Daoy (cell line): ENCODE results near the gene DCTD. TPM values are rescaled to one million over a fixed set of nuclear protein-coding genes. Genes with fewer than 3 reads are reported as not detected.

ENCODE experiments used
- DNase-seq: peaks from one replicate; pipeline ENCODE4 v3.0.0-alpha.2; 2015; ENCODE audit warnings: low read depth
- total RNA-seq: library from RNA; depleted of rRNA; stranded (reverse); fragments of >200 nt; shearing (Covaris generic); gene quantifications from 2 replicates; pipeline ENCODE4 v1.2.3, GENCODE V29; 2014; rRNA removed

Gene DCTD
- total RNA-seq, 1 experiment from 2014 or later, result 51.5 TPM

DNA sequence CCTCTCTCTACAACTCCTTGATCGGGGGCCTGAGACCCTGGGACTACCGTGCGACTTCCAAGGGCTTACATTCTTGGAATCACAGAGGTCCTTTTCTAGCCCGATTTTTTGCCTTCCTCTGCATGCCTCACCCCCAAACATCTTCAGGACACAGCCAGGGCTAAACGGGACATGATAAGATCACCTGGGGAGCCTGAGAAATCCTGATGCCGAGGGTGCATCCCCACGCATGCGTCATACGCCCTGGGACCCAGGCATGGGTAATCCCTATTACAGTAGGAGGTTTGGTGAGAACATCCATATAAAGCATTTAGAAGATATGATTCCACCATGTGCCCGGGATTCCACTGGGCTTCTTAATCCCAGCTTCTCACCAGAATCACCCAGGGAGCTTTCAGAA lies 77.1 kb downstream of the DCTD start:
- DNase-seq, result no peak

Other genes with a start within 250 kb of the DCTD start
- 4.1 and 8.0 TPM in 2 replicates for gene WWC2, start 181.9 kb upstream of the DCTD start, total RNA-seq